ENCODE measurements around the gene TMEM215. TPM values are rescaled to one million over a fixed set of nuclear protein-coding genes. Genes with fewer than 3 reads are reported as not detected.

TMEM215 gene
- total RNA-seq = not detected in 2 replicates

GRCh38 chr9:32783168-32783891 is at the start of gene TMEM215:
Gene TMEM215 (plus strand): TSS chr9:32783540. CDS start chr9:32784184, 644 bp downstream.

Small RNA genes within 50 kb of the gene (small RNA-seq; reads per million reads assigned to genes)
- gene RF00019 = not detected

Other genes with a start within 250 kb of the TMEM215 start
- gene SMIM27, start 231.2 kb upstream of the TMEM215 start, total RNA-seq = 0.98 and 2.9 TPM in 2 replicates
- 23.1 and 28.7 TPM in 2 replicates for gene TOPORS, start 231.0 kb upstream of the TMEM215 start, total RNA-seq
- 35.0 and 36.4 TPM in 2 replicates for gene NDUFB6, start 210.4 kb upstream of the TMEM215 start, total RNA-seq
- not detected in 2 replicates for gene TAF1L, start 147.9 kb upstream of the TMEM215 start, total RNA-seq
- 30.5 and 36.8 TPM in 2 replicates for gene APTX, start 218.1 kb downstream of the TMEM215 start, total RNA-seq
- 53.6 and 80.2 TPM in 2 replicates for gene DNAJA1, start 241.7 kb downstream of the TMEM215 start, total RNA-seq